ENCODE results near the gene FGF9. TPM values are rescaled to one million over a fixed set of nuclear protein-coding genes. Genes with fewer than 3 reads are reported as not detected.

Gene FGF9
- polyA plus RNA-seq, result 0.06 TPM in 1 of 3 replicates, not detected in the others
- polyA plus RNA-seq (2011; ENCODE audit: low read depth), result not detected
- not detected in 2 replicates for polyA plus RNA-seq (2011; cell fraction: cytosol; rRNA removed)
- polyA plus RNA-seq (2011; cell fraction: nucleus; rRNA removed), result 0.05 TPM in 1 of 2 replicates, not detected in the other
- 0.23 TPM in 1 of 2 replicates, not detected in the other for polyA plus RNA-seq (2012; ENCODE audit: low replicate concordance)
- polyA minus RNA-seq, result not detected in 3 replicates
- not detected for polyA minus RNA-seq (2011; cell fraction: cytosol; rRNA and poly(A)+ RNA removed)
- not detected in 2 replicates for polyA minus RNA-seq (2011; cell fraction: nucleus; rRNA and poly(A)+ RNA removed)

DNA sequence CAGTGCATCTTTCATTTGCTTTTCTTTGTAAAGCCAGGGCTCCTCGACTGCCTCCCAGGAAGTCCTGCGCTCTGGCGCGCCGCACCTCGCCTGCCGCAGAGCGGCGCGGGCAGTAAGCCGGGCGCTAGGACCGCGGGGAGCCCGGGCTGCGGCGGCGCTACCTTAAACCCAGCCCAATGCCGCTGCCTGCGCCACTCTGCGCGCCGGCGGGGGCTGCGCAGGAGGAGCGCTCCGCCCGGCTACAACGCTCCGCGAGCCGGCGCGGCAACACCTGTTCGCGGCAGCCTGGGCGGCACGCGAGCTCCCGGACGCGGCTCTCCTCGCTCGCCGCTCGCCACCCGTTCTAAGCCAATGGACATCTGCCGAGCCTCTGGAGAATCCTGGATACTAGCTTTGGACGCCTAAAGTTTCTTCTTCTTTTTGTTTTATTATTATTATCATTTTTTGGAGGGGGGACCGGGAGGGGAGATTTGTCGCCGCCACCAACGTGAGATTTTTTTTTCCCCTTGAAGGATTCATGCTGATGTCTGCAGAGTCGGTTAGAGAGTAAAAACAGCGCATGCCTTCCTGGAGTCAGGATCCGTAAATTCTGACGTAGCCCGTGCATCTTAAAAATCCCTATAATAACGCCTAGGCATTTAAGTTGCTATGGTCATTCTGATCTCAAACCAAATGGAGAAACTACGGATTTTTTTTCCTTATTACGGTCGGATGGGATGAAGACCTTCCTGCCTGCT lies at the start of gene FGF9:
FGF9 (plus strand) TSS at position 191 of the 737 bp plus-strand sequence. CDS start 840 bp downstream, outside the sequence.
- Histone ChIP-seq H3K9ac (ENCODE audit: control insufficient read depth, extremely low read depth, insufficient read depth, low read length) (peak within 1 kb of the TSS; percentile 37), H4K20me1 (ENCODE audit: control insufficient read depth, extremely low read depth, insufficient read depth, low read length) (no peaks in the 10 kb centered on the region), H3K79me2 (ENCODE audit: control insufficient read depth, insufficient read depth, low read length) (no peaks in the 10 kb centered on the region), H3K27me3 (ENCODE audit: control insufficient read depth, extremely low read depth, insufficient read depth, low read length) (peaks cover 51% of the 10 kb centered on the region), H3K4me1 (ENCODE audit: control insufficient read depth, extremely low read depth, insufficient read depth, low read length) (peaks cover 21% of the 10 kb centered on the region), H3K4me3 (ENCODE audit: control insufficient read depth in 2 of 3, extremely low read depth in 1 of 3, insufficient read depth in 2 of 3, low read depth in 1 of 3, low read length in 3 of 3) (peak within 1 kb of the TSS; percentile 46 to 75 (median 72)), H3K4me2 (ENCODE audit: control insufficient read depth, extremely low read depth, insufficient read depth, low read depth, low read length) (peak within 1 kb of the TSS; percentile 89), H2AFZ (ENCODE audit: control insufficient read depth, low read length) (peak within 1 kb of the TSS; percentile 65), H3K36me3 (ENCODE audit: control insufficient read depth in 2 of 2, extremely low read depth in 1 of 2, insufficient read depth in 2 of 2, low read length in 2 of 2) (no peaks in the 10 kb centered on the region), H3K27ac (ENCODE audit: control insufficient read depth, insufficient read depth, low read length) (no peak within 1 kb of the TSS), H3K9me1 (ENCODE audit: control insufficient read depth, extremely low read depth, insufficient read depth, low read length) (no peaks in the 10 kb centered on the region), H3K9me3 (ENCODE audit: control insufficient read depth, low read depth, low read length) (no peaks in the 10 kb centered on the region)
- DNase-seq (ENCODE audit: low read depth, low spot score), result no peak
- no peak for FAIRE-seq
- dilution Hi-C loops (cut with MboI; ENCODE audit: extremely low pct_ligation_motif_present, low sequenced_read_pairs), result no loop called here
- TF ChIP-seq EZH2 (IDR thresholded peaks at IDR 0.05; ENCODE audit: low read length), result no peak
- no peak for TF ChIP-seq CTCF (optimal IDR thresholded peaks at IDR 0.05 in 1 of 3, IDR thresholded peaks at IDR 0.05 in 1 of 3, conservative IDR thresholded peaks at IDR 0.05 in 1 of 3; ENCODE audit: extremely low read depth in 1 of 3, insufficient read depth in 2 of 3, low read length in 3 of 3)

DNA sequence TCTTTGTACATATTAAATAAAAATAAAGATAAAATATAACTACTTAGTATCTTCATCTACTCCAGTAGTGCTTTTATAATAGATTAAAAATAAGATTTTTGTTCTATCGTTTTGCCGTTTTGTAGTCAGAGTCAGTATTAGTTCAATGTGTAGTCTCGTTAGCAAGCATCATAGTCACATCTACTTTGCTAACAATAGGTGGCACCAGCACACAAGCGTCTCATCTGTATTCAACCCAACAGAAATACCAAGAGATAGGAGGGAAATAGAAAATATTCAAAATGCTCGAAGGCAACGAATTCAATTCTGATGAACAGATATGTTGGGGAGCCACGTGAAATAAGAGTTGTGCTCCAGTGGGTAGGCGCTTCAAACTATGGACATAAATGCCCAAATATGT lies 45.5 kb upstream of the FGF9 start:
- DNase-seq (ENCODE audit: low read depth, low spot score), result no peak
- no peak overlapping the region for H2AFZ ChIP-seq (ENCODE audit: control insufficient read depth, low read length)

More for the DNA sequence above, 45.5 kb upstream of the FGF9 start:
- Histone ChIP-seq H3K4me3 (ENCODE audit: control insufficient read depth in 2 of 3, extremely low read depth in 1 of 3, insufficient read depth in 2 of 3, low read depth in 1 of 3, low read length in 3 of 3) (no peak overlapping the region), H3K9ac (ENCODE audit: control insufficient read depth, extremely low read depth, insufficient read depth, low read length) (no peak overlapping the region), H3K27me3 (ENCODE audit: control insufficient read depth, extremely low read depth, insufficient read depth, low read length) (no peaks in the 10 kb centered on the region), H3K4me2 (ENCODE audit: control insufficient read depth, extremely low read depth, insufficient read depth, low read depth, low read length) (peak overlapping the region; percentile 36), H3K4me1 (ENCODE audit: control insufficient read depth, extremely low read depth, insufficient read depth, low read length) (no peaks in the 10 kb centered on the region), H3K9me1 (ENCODE audit: control insufficient read depth, extremely low read depth, insufficient read depth, low read length) (no peaks in the 10 kb centered on the region), H4K20me1 (ENCODE audit: control insufficient read depth, extremely low read depth, insufficient read depth, low read length) (no peaks in the 10 kb centered on the region), H3K27ac (ENCODE audit: control insufficient read depth, insufficient read depth, low read length) (no peak overlapping the region), H3K36me3 (ENCODE audit: control insufficient read depth in 2 of 2, extremely low read depth in 1 of 2, insufficient read depth in 2 of 2, low read length in 2 of 2) (no peaks in the 10 kb centered on the region), H3K9me3 (ENCODE audit: control insufficient read depth, low read depth, low read length) (no peaks in the 10 kb centered on the region), H3K79me2 (ENCODE audit: control insufficient read depth, insufficient read depth, low read length) (no peaks in the 10 kb centered on the region)
- peak; percentile 60 for FAIRE-seq
- TF ChIP-seq EZH2 (IDR thresholded peaks at IDR 0.05; ENCODE audit: low read length) (no peak), CTCF (optimal IDR thresholded peaks at IDR 0.05 in 1 of 3, IDR thresholded peaks at IDR 0.05 in 1 of 3, conservative IDR thresholded peaks at IDR 0.05 in 1 of 3; ENCODE audit: extremely low read depth in 1 of 3, insufficient read depth in 2 of 3, low read length in 3 of 3) (peak in 2 of 3 experiments; percentile 57 to 60)
- dilution Hi-C loops (cut with MboI; ENCODE audit: extremely low pct_ligation_motif_present, low sequenced_read_pairs), result no loop called here
